GM23338 (cell line): ENCODE data around the gene SORBS2. TPM values are rescaled to one million over a fixed set of nuclear protein-coding genes. Genes with fewer than 3 reads are reported as not detected.

Experiments used
- ATAC-seq: fragments of 200-7000 bp; cut with Tn5 transposase; 3 replicates; pipeline ENCODE4 v1.9.1; 2020
- DNase-seq: peaks from one replicate; pipeline ENCODE4 v3.0.0-alpha.2; 2015; ENCODE audit warnings: low spot score
- H2AFZ ChIP-seq: fragments of 200-600 bp; sonication (generic); 2 replicates; pipeline ENCODE4 v1.8.0; 2016; ENCODE audit warnings: antibody characterized with exemption, mild to moderate bottlenecking, moderate library complexity
- H3F3A ChIP-seq: fragments of 200-600 bp; sonication (generic); replicated peaks from 2 replicates; pipeline ENCODE4 v1.8.0; 2017; ENCODE audit warnings: antibody characterized with exemption, mixed run types, low read depth
- H3K27ac ChIP-seq: fragments of 200-600 bp; sonication (generic); 2 replicates; pipeline ENCODE4 v1.6.1; 2016; ENCODE audit warnings: low read depth
- H3K27me3 ChIP-seq: fragments of 200-600 bp; sonication (generic); 2 replicates; pipeline ENCODE4 v1.8.0; 2016; ENCODE audit warnings: mild to moderate bottlenecking, mixed run types, moderate library complexity; ENCODE audit not compliant: insufficient read depth
- H3K36me3 ChIP-seq: fragments of 200-600 bp; sonication (generic); 2 replicates; pipeline ENCODE4 v1.8.0; 2016; ENCODE audit warnings: mild to moderate bottlenecking; ENCODE audit not compliant: insufficient read depth
- H3K4me1 ChIP-seq: fragments of 200-600 bp; sonication (generic); 2 replicates; pipeline ENCODE4 v1.8.0; 2016; ENCODE audit warnings: mild to moderate bottlenecking, moderate library complexity; ENCODE audit not compliant: insufficient read depth
- H3K4me2 ChIP-seq: fragments of 200-600 bp; sonication (generic); 2 replicates; pipeline ENCODE4 v1.7.1; 2017; ENCODE audit warnings: mixed run types
- H3K4me3 ChIP-seq: fragments of 200-600 bp; sonication (generic); 2 replicates; pipeline ENCODE4 v1.6.1; 2016; ENCODE audit warnings: mixed run types
- H3K79me2 ChIP-seq: fragments of 200-600 bp; sonication (generic); replicated peaks from 2 replicates; pipeline ENCODE4 v1.8.0; 2017; ENCODE audit warnings: mild to moderate bottlenecking; ENCODE audit not compliant: insufficient read depth
- H3K9me2 ChIP-seq: fragments of 200-600 bp; sonication (generic); 2 replicates; pipeline ENCODE4 v1.8.0; 2017; ENCODE audit not compliant: insufficient read depth
- H4K20me1 ChIP-seq: fragments of 200-600 bp; sonication (generic); replicated peaks from 2 replicates; pipeline ENCODE4 v1.8.0; 2017; ENCODE audit warnings: mild to moderate bottlenecking; ENCODE audit not compliant: insufficient read depth
- H3K27ac Mint-ChIP-seq: 2 replicates; pipeline ENCODE4 v1.8.0; 2020; ENCODE audit warnings: inconsistent platforms, mild to moderate bottlenecking, moderate library complexity, mixed read lengths
- H3K27me3 Mint-ChIP-seq: 3 replicates; pipeline ENCODE4 v1.8.0; 2022; ENCODE audit warnings: low read depth, mild to moderate bottlenecking, moderate library complexity, mixed read lengths, inconsistent platforms; ENCODE audit not compliant: insufficient read depth, poor library complexity
- H3K36me3 Mint-ChIP-seq: 3 replicates; pipeline ENCODE4 v1.8.0; 2021; ENCODE audit warnings: low read depth, mild to moderate bottlenecking, inconsistent platforms, moderate library complexity, mixed read lengths
- H3K4me1 Mint-ChIP-seq: 3 replicates; pipeline ENCODE4 v1.8.0; 2020; ENCODE audit warnings: mild to moderate bottlenecking, inconsistent platforms, mixed read lengths
- H3K4me3 Mint-ChIP-seq: 3 replicates; pipeline ENCODE4 v1.8.0; 2021; ENCODE audit warnings: moderate library complexity, mild to moderate bottlenecking, inconsistent platforms, mixed read lengths
- H3K9me3 Mint-ChIP-seq: 3 replicates; pipeline ENCODE4 v1.8.0; 2020; ENCODE audit warnings: moderate library complexity, mild to moderate bottlenecking, inconsistent platforms, mixed read lengths
- CREB1 ChIP-seq: fragments of 250-450 bp; sonication (Bioruptor Pico); IDR thresholded peaks from 2 replicates; pipeline ENCODE4 v1.5.0; 2020; ENCODE audit warnings: low read depth, mild to moderate bottlenecking, moderate library complexity
- EZH2 ChIP-seq: fragments of 200-600 bp; sonication (generic); IDR thresholded peaks from one replicate; pipeline ENCODE4 v1.8.0; 2017; ENCODE audit warnings: antibody characterized with exemption, mild to moderate bottlenecking, low read depth; ENCODE audit not compliant: unreplicated experiment
- EZH2phosphoT487 ChIP-seq: fragments of 200-600 bp; sonication (generic); IDR thresholded peaks from one replicate; pipeline ENCODE4 v1.8.1; 2018; ENCODE audit warnings: antibody characterized with exemption; ENCODE audit not compliant: unreplicated experiment
- JUNB ChIP-seq: IDR thresholded peaks from one replicate; pipeline ENCODE4 v1.6.1; 2016; ENCODE audit warnings: antibody characterized with exemption; ENCODE audit not compliant: unreplicated experiment
- NANOG ChIP-seq: IDR thresholded peaks from 2 replicates; pipeline ENCODE4 v1.6.1; 2016; ENCODE audit warnings: antibody characterized with exemption, borderline replicate concordance
- POLR2AphosphoS5 ChIP-seq: IDR thresholded peaks from 2 replicates; pipeline ENCODE4 v1.6.1; 2016; ENCODE audit warnings: antibody characterized with exemption, low read depth
- STAT1 ChIP-seq: IDR thresholded peaks from one replicate; pipeline ENCODE4 v1.6.1; 2016; ENCODE audit warnings: antibody characterized with exemption; ENCODE audit not compliant: unreplicated experiment
- ZNF331 ChIP-seq: fragments of 250-450 bp; sonication (Bioruptor Pico); IDR thresholded peaks from 2 replicates; pipeline ENCODE4 v1.5.0; 2020; ENCODE audit warnings: low read depth, mild to moderate bottlenecking, moderate library complexity
- ZNF462 ChIP-seq: fragments of 250-450 bp; sonication (Bioruptor Pico); IDR thresholded peaks from 2 replicates; pipeline ENCODE4 v1.5.0; 2020; ENCODE audit warnings: mild to moderate bottlenecking, moderate library complexity
- polyA plus RNA-seq: library from polyadenylated mRNA; unstranded; fragments of >200 nt; fragmentation: Nextera tagmentation; extraction: Ambion mirVana; gene quantifications from 2 replicates; pipeline ENCODE4 v1.2.1, GENCODE V29; 2016
- total RNA-seq: library from RNA; depleted of rRNA; stranded (reverse); fragments of >200 nt; shearing (Covaris generic); gene quantifications from 2 replicates; pipeline ENCODE4 v1.2.3, GENCODE V29; 2014
- TF ChIP-seq, protein P1 (sequence below): IDR thresholded peaks from 2 replicates; pipeline ENCODE4 v1.6.1; 2016; ENCODE audit warnings: antibody characterized with exemption
- TF ChIP-seq, protein P2 (sequence below), 2 experiments: fragments of 200-600 bp in 1 of 2; sonication (generic) in 1 of 2; conservative IDR thresholded peaks; 2 replicates each; pipeline versions ENCODE4 v1.5.1 to v1.6.1; 2016 to 2017; ENCODE audit warnings: antibody characterized with exemption in 2 of 2, low read depth in 2 of 2, mild to moderate bottlenecking in 2 of 2, moderate library complexity in 1 of 2
- TF ChIP-seq, protein P3 (sequence below): IDR thresholded peaks from one replicate; pipeline ENCODE4 v1.6.1; 2018; ENCODE audit warnings: antibody characterized with exemption; ENCODE audit not compliant: unreplicated experiment

SORBS2 gene
- total and polyA plus RNA-seq, 2 experiments from 2014 or later: 17.8 to 27.6 TPM

GRCh38 chr4:185755451-185755850 is 56.5 kb downstream of the SORBS2 start (continued):
- TF ChIP-seq EZH2phosphoT487 (no peak), POLR2AphosphoS5 (no peak), CREB1 (CRISPR knock-in tag) (no peak), JUNB (no peak), NANOG (no peak), EZH2 (no peak)
- TF ChIP-seq, protein P1, sequence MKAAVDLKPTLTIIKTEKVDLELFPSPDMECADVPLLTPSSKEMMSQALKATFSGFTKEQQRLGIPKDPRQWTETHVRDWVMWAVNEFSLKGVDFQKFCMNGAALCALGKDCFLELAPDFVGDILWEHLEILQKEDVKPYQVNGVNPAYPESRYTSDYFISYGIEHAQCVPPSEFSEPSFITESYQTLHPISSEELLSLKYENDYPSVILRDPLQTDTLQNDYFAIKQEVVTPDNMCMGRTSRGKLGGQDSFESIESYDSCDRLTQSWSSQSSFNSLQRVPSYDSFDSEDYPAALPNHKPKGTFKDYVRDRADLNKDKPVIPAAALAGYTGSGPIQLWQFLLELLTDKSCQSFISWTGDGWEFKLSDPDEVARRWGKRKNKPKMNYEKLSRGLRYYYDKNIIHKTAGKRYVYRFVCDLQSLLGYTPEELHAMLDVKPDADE: no peak
- TF ChIP-seq, protein P2, sequence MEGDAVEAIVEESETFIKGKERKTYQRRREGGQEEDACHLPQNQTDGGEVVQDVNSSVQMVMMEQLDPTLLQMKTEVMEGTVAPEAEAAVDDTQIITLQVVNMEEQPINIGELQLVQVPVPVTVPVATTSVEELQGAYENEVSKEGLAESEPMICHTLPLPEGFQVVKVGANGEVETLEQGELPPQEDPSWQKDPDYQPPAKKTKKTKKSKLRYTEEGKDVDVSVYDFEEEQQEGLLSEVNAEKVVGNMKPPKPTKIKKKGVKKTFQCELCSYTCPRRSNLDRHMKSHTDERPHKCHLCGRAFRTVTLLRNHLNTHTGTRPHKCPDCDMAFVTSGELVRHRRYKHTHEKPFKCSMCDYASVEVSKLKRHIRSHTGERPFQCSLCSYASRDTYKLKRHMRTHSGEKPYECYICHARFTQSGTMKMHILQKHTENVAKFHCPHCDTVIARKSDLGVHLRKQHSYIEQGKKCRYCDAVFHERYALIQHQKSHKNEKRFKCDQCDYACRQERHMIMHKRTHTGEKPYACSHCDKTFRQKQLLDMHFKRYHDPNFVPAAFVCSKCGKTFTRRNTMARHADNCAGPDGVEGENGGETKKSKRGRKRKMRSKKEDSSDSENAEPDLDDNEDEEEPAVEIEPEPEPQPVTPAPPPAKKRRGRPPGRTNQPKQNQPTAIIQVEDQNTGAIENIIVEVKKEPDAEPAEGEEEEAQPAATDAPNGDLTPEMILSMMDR (conservative IDR thresholded peaks at IDR 0.05; ENCODE audit: low read depth in 2 of 2): no peak

DNA sequence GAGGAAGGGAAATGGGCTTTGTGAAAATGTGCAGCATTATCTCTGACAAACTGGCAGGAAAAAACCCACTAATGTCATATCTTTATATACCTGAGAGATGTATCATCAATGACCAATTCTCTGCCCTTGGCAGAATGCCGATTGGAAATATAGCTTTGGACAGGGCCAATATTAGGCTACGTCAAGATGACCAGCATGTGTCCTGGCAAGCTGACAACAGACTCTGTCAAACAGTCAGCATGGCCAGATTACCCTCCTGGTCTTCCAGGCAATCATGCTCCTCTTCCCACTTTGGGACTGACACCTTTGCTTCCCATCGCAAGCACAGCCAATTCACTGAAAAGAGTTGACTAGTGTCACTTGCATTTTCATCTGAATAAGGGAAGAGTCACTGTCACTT is 57.0 kb downstream of the SORBS2 start:
- Mint-ChIP-seq H3K4me1 (peaks cover 17% of the 10 kb centered on the region), H3K4me3 (no peak overlapping the region), H3K36me3 (peaks cover 3% of the 10 kb centered on the region; the same call in 2 of the 3 replicates), H3K27ac (no peak overlapping the region), H3K27me3 (peaks cover 2% of the 10 kb centered on the region), H3K9me3 (no peaks in the 10 kb centered on the region)
- Histone ChIP-seq H3F3A (no peaks in the 10 kb centered on the region), H3K4me2 (no peak overlapping the region), H3K79me2 (no peaks in the 10 kb centered on the region), H3K4me3 (no peak overlapping the region), H3K9me2 (0 out of 2 replicates have a peak, but pooled peaks cover 4% of the 10 kb centered on the region), H3K27ac (no peak overlapping the region), H4K20me1 (no peaks in the 10 kb centered on the region), H2AFZ (no peak overlapping the region), H3K27me3 (no peaks in the 10 kb centered on the region), H3K4me1 (no peaks in the 10 kb centered on the region), H3K36me3 (no peaks in the 10 kb centered on the region)
- ATAC-seq: no peak
- no peak for DNase-seq
- no peak for TF ChIP-seq NANOG
- TF ChIP-seq ZNF331 (CRISPR knock-in tag): no peak
- no peak for TF ChIP-seq EZH2phosphoT487
- TF ChIP-seq POLR2AphosphoS5: no peak
- TF ChIP-seq EZH2: no peak
- TF ChIP-seq, protein P3, sequence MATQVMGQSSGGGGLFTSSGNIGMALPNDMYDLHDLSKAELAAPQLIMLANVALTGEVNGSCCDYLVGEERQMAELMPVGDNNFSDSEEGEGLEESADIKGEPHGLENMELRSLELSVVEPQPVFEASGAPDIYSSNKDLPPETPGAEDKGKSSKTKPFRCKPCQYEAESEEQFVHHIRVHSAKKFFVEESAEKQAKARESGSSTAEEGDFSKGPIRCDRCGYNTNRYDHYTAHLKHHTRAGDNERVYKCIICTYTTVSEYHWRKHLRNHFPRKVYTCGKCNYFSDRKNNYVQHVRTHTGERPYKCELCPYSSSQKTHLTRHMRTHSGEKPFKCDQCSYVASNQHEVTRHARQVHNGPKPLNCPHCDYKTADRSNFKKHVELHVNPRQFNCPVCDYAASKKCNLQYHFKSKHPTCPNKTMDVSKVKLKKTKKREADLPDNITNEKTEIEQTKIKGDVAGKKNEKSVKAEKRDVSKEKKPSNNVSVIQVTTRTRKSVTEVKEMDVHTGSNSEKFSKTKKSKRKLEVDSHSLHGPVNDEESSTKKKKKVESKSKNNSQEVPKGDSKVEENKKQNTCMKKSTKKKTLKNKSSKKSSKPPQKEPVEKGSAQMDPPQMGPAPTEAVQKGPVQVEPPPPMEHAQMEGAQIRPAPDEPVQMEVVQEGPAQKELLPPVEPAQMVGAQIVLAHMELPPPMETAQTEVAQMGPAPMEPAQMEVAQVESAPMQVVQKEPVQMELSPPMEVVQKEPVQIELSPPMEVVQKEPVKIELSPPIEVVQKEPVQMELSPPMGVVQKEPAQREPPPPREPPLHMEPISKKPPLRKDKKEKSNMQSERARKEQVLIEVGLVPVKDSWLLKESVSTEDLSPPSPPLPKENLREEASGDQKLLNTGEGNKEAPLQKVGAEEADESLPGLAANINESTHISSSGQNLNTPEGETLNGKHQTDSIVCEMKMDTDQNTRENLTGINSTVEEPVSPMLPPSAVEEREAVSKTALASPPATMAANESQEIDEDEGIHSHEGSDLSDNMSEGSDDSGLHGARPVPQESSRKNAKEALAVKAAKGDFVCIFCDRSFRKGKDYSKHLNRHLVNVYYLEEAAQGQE: no peak
- no peak for TF ChIP-seq STAT1
- no peak for TF ChIP-seq ZNF462 (CRISPR knock-in tag)
